Endometrium (tissue), 2 donors: ENCODE data around the gene CELF4.
"Not testable (repeated sequence)": the region's sequence is repeated elsewhere in the genome, so short reads cannot be mapped to it uniquely, and the experiment has no call there.

Experiments used
- FAIRE-seq: peaks from 2 replicates; lab custom pipeline; 2012; peaks lifted over from hg19 to GRCh38; lab: Jason Lieb, UNC
- donor health status: control.
- donor health status: control.

The CELF4 gene

GRCh38 chr18:37390687-37391086, 174.9 kb downstream of the CELF4 start:
- no peak for FAIRE-seq

- FAIRE-seq: no peak
Observed at GRCh38 chr18:37389684-37390368, 175.8 kb downstream of the CELF4 start.

DNA sequence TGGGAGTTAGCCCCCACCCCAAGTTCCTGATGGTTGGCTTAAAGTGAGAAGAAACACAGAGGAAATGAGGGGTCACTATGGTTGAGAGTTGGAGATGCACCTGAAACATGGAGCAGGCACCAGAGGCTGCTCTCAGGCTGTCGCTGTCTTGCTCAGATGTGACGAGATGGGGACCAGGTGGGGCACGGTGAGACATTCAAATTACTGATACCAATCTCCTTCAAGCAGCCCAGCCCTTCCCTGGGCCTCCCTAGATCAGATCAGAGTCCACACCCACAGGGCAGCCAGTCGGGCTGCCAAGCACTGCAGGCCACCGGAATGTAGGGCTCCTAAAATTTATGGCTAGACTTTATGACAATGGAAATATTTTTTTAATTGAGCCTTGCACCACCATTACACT, 176.6 kb downstream of the CELF4 start:
- no peak for FAIRE-seq

- no peak for FAIRE-seq
Observed at GRCh38 chr18:37388413-37388812, 177.2 kb downstream of the CELF4 start.

DNA sequence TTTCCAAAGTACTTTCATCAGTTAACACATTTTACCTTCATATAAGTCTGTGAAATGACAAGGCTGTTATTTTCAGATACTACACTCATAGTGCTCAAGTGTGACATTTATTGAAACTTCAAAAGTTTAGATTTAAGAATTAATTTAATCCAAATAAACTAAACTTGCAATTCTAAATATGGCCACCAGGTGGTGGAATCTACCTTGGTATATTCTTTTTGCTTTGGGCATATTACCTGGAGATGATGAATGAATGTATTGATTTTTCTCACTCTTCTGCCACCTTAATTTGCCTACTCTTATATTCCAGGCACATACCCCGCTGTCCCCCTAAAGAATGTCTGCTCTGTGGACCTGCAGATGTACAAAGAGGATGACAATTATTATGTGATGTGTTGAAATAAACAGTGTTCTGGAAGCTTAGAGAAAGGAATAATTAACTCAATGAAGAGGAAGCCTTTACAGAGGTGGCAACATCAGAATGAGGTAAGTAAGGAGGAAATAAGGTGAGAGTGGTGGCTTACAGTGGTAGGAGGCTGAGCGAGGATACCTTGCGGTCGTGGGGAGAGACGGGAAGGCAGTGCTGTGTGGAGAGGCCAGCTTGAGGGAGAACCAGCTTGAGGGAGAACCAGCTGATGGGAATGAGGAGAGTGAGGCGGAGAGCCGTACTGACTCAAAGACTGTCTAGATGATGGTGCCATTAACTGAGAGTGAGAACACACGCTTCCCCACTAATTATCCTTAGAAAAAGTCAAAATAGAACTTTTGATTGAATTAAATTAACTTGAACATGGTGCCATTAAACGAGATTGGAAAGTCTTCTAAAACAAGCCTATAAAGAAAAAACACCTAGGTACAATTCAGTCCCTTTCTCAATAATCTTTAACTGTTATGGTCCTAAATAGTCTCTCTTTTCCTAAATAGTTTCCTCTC, 179.5 kb downstream of the CELF4 start:
- FAIRE-seq: peak; percentile 70

DNA sequence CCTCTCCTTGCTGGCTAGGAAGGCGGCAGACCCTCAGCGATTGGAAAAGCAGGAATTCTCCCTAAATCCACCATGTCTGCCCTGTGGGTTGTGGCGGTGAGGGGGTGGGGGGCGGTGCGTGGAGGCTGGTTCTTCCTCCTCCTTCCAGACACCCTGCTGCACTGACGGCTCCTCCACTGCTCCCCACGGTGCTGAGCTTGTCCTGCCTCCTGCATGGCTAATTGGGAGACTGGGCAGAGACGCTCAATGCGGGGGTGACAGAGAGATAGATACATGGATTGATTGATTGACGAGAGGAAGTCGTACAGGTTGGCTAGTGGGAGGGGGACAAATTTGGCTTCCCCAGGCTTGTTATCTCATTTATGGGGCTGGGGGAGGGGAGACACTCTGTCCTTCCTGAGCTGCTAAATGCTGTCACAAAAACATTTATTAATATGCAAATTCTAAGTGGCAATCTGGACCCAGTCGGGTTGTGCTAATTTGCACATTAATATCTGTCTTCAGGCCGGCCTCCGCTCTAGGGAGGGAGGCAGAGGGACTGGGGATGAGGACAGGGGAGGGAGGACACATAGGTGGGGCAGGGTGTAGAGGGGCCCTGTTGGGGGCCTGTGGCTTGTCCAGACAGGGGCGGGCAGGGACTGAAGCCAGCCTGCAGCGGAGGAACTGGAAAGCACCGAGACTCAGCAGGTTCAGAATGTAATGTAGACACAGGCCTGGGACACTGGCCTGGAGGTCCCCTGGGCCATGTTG, 181.6 kb downstream of the CELF4 start:
- FAIRE-seq: no peak

GRCh38 chr18:37383036-37383785, 182.4 kb downstream of the CELF4 start:
- no peak for FAIRE-seq

DNA sequence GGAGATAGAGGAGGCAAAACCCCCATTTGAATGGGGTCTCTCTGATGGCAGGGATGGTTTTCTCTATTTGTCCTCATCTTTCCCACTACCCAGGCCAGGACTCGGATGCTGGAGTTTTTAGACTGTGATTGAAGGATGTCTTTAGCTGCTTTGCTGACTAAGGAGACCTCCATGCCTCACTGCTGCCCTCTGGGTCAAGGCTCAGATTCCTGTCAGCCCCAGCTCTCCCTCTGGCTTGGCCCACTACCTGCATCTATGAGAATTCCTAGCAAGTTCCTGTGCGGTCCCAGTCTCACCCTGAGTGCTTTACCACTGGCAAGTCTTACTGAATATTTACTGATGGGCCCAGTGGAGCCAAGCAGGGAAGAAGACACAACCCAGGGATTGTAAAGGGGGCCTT, 184.0 kb downstream of the CELF4 start:
- FAIRE-seq: no peak

GRCh38 chr18:37380546-37381110, 185.0 kb downstream of the CELF4 start:
- FAIRE-seq: no peak

DNA sequence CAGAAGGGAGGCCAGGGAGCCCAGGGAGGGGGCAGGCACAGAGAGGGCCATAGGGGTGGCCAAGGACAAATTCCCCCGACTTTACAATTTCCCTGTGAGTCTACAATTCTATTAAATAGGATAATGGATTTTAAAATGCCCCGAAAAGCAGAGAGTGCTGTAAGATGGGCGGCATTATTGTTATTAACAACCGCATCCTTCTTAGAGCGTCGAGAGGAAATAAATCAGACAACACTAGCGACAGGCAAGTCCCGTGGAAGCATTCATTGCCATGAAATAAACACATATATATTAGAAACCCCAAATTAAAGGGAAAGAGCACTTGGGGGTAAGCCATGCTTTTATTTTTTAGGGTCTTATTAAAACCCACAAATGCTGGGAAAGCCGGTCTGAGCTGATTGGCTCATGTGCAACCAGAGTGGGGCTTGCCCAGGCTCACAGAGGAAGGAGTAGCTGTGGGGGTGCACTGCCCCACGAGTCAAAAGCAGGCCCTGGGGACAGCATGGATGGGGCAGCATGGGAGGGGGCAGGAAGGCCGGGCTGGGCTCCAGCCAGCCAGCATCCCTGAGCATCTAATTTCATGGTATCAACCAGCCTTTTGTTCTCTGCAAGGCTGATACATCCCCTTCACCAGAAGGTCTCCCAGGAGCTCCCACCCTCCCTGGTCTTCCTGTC, 187.1 kb downstream of the CELF4 start:
- no peak for FAIRE-seq

DNA sequence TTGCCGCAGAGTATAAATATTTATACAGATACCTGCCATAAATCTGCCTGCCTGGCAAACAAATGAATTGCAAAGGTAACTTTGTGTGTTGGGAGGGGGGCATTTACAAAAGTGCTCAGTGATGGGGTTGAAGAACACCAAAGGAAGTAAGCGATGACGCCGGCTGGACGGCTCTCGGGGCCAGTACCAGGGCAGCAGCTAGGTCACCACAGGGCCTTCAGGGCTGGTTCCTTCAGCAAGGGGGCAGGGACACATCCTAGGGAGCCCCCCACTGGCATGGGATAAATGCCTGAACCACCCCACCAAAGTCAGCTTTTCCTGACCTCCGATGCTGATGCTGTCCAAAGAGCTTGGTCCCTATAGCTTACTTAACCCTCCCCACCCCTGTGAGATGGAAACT, 190.4 kb downstream of the CELF4 start:
- no peak for FAIRE-seq

DNA sequence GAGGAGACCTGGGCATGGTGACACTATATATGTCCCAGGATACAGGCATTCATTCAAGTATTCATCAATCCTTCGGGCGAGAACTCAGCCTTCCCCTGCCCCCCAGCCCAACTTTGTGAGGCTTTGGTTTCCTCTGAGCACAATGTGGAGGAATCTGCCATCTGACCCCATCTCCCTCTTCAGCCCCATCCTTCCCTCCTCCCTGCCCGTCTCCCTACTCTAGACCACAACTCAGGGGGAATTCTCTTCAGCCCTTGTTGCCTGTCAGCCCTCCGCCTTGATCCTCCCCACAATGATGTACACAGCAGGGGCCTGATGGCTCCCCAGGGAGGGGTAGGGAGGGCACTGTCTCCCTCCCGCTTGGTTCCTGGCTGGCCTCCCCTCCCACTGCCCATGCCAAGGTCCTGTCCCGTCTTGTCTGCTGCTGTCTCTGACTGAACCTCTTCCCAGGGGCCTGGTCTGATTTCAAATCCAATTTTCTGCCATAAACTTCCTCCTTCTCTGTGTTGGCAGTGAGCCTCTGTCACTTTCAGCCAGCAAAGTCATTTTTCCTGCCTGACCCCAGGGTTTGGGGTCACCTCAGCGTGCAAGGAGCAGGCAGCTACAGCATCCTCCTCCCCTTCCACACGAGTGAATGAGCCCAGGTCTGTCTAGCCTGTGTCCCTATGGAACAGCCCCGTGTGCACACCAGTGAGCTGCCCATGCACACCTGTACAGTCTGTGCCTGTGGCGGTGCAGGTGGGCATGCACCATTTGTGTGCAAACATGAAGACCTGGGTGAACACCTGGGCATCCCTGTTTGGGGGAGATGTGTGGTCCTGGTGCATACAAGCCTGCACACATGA, 197.3 kb downstream of the CELF4 start:
- FAIRE-seq: no peak

DNA sequence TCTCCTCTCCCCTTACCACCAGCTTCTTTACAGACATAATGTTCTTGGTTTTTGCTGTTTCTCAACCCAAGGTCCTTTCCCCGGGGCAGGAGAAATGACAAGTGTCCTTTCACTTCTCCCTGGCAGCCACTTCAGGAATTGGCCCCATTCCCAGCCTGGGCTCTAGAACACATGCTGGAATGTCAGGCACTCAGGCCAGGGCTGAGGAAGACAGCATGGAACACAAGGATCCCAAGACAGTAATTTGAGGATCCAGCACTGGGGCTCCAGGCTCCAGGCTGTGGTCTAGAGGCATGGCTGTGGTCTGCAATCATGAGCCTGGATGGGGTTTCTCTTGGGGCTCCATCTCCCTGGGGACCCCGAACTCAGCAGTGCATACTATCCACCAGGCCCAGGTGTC, 201.4 kb downstream of the CELF4 start:
- no peak for FAIRE-seq

DNA sequence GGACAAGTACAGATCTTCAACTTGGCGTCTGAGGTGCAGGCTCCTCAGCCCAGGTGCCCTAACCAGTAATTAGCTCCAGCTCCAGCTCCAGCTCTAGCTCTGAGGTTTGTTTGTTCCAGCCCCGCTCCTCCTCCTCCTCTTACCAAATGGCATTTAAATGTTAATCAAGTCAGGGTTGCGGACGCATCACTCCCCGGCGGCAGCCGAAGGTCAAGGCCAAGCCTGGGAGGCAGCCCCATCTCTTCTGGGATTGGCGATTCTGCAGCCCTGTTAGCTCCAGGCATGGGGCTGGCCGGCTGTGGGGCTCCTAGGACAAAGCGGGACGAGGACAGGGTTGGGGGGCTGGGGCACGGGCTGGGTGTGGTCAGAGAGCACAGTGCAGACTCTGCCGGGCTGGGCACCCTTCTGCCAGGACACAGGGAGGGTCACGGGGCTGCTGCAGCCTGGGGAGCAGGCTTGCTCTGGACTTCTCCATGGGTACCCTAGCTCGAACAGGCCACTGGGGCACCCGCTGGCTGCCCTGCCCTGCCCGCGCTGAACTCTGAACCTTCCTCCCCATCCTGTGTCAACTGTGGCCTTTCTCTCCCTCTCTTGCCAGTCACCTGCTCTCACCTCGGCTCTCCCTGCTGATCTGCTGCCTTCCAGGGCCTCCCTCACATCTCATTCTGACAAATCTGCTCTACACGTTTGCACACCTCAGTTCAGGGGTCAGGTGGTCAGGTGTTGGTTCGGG, 203.3 kb downstream of the CELF4 start:
- FAIRE-seq: no peak

GRCh38 chr18:37361335-37362157, 204.1 kb downstream of the CELF4 start:
- FAIRE-seq: no peak

GRCh38 chr18:37358061-37358460, 207.5 kb downstream of the CELF4 start:
- not testable (repeated sequence) for FAIRE-seq

- FAIRE-seq: no peak
Observed at GRCh38 chr18:37355772-37356171, 209.8 kb downstream of the CELF4 start.

DNA sequence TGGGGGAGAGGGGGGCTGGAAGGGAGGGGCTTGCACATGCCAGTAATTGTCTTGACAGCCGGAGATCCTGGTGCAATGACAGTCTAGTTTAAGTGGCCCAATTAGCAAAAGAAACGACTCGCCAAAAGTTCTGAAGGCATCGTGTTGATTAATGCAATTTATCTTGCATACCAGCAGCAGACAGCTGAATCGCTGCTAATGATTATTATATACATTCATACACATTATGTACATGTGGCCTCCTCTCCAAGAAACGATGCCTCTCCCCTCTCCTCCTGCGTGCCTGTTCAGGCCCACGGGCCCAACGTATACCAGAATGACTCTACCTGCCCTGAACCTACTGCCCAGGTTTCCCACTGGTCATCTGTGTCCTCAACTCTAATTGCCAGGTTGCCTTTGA, 214.5 kb downstream of the CELF4 start:
- FAIRE-seq: no peak

GRCh38 chr18:37348729-37349128, 216.9 kb downstream of the CELF4 start:
- FAIRE-seq: no peak
